ENCODE measurements around the gene MMGT1.

DNA sequence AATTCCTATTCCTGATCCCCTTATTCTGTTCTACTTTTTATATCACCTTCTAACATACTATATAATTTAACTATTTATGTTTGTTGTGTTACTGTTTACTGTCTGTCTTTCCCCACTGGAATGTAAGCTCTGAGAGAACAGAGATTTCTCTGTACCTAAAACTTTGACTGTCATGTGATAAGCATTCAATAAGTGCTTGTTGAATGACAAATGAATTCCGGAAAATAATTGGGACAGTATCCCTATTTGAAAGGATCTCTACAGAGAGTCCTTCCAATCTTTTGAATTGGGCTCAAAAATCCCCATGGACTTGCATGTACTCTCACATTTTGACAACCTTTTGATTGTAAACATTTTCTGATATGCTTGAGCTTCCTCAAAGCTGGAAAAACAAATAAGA is 1.6 kb upstream of the MMGT1 start:
- no peak for TF ChIP-seq EZH2phosphoT487 (IDR thresholded peaks at IDR 0.05; ENCODE audit: borderline replicate concordance, low read depth, low read length)
- TF ChIP-seq, protein P1, sequence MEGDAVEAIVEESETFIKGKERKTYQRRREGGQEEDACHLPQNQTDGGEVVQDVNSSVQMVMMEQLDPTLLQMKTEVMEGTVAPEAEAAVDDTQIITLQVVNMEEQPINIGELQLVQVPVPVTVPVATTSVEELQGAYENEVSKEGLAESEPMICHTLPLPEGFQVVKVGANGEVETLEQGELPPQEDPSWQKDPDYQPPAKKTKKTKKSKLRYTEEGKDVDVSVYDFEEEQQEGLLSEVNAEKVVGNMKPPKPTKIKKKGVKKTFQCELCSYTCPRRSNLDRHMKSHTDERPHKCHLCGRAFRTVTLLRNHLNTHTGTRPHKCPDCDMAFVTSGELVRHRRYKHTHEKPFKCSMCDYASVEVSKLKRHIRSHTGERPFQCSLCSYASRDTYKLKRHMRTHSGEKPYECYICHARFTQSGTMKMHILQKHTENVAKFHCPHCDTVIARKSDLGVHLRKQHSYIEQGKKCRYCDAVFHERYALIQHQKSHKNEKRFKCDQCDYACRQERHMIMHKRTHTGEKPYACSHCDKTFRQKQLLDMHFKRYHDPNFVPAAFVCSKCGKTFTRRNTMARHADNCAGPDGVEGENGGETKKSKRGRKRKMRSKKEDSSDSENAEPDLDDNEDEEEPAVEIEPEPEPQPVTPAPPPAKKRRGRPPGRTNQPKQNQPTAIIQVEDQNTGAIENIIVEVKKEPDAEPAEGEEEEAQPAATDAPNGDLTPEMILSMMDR (conservative IDR thresholded peaks at IDR 0.05; ENCODE audit: low read length), result no peak
